ENCODE data around the gene TXLNB.

- TF ChIP-seq TRIM28 (IDR thresholded peaks at IDR 0.05; ENCODE audit: borderline replicate concordance, low read length) (no peak), ZNF391 (tag by site-specific recombination; IDR thresholded peaks at IDR 0.05; ENCODE audit: borderline replicate concordance, low read depth) (no peak), ZNF416 (tag by site-specific recombination; IDR thresholded peaks at IDR 0.05) (no peak)
These were observed 86.8 kb downstream of the TXLNB start for GRCh38 chr6:139204978-139205377.

Measured in HEK293 (cell line).